ENCODE measurements around the gene EIPR1. TPM values are rescaled to one million over a fixed set of nuclear protein-coding genes. Genes with fewer than 3 reads are reported as not detected.

The EIPR1 gene
- total and polyA plus RNA-seq, 2 experiments from 2014 or later: 17.4 to 46.3 TPM

DNA sequence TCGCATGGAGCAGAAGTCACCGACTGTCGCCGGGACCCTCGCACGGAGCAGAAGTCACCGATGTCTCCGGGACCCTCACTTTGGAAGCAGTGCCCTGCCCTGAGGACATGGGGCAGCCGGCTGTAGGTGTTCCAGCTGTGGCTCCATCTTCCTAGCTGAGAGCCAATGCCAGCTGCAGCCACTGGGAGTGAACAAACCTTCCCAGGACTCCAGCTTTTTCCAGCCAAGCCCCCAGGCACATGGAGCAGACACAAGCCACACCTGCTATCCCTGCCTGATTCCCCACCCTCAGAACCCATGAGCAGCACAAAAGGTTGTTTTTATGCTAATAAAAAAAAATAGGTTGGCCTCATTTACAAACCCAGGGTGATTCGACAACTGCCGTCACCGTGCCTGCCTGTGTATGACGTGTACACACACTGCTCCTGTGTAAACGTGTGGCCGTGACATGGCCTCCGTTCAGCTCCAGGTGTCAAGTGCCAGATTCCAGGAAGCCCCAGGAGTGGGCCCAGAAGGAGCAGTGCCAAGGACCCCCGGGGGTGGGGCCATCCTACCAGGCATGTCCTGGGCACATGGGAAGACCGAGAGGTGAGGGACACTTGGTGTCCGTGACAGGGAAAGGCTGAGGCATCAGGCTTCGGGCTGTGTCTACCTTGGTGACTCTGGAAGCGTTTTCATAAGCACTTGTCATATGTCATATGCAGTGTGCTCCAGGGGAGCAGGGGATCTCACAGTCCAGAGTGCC, 91.5 kb downstream of the EIPR1 start (continued):
- TF ChIP-seq, protein P1, sequence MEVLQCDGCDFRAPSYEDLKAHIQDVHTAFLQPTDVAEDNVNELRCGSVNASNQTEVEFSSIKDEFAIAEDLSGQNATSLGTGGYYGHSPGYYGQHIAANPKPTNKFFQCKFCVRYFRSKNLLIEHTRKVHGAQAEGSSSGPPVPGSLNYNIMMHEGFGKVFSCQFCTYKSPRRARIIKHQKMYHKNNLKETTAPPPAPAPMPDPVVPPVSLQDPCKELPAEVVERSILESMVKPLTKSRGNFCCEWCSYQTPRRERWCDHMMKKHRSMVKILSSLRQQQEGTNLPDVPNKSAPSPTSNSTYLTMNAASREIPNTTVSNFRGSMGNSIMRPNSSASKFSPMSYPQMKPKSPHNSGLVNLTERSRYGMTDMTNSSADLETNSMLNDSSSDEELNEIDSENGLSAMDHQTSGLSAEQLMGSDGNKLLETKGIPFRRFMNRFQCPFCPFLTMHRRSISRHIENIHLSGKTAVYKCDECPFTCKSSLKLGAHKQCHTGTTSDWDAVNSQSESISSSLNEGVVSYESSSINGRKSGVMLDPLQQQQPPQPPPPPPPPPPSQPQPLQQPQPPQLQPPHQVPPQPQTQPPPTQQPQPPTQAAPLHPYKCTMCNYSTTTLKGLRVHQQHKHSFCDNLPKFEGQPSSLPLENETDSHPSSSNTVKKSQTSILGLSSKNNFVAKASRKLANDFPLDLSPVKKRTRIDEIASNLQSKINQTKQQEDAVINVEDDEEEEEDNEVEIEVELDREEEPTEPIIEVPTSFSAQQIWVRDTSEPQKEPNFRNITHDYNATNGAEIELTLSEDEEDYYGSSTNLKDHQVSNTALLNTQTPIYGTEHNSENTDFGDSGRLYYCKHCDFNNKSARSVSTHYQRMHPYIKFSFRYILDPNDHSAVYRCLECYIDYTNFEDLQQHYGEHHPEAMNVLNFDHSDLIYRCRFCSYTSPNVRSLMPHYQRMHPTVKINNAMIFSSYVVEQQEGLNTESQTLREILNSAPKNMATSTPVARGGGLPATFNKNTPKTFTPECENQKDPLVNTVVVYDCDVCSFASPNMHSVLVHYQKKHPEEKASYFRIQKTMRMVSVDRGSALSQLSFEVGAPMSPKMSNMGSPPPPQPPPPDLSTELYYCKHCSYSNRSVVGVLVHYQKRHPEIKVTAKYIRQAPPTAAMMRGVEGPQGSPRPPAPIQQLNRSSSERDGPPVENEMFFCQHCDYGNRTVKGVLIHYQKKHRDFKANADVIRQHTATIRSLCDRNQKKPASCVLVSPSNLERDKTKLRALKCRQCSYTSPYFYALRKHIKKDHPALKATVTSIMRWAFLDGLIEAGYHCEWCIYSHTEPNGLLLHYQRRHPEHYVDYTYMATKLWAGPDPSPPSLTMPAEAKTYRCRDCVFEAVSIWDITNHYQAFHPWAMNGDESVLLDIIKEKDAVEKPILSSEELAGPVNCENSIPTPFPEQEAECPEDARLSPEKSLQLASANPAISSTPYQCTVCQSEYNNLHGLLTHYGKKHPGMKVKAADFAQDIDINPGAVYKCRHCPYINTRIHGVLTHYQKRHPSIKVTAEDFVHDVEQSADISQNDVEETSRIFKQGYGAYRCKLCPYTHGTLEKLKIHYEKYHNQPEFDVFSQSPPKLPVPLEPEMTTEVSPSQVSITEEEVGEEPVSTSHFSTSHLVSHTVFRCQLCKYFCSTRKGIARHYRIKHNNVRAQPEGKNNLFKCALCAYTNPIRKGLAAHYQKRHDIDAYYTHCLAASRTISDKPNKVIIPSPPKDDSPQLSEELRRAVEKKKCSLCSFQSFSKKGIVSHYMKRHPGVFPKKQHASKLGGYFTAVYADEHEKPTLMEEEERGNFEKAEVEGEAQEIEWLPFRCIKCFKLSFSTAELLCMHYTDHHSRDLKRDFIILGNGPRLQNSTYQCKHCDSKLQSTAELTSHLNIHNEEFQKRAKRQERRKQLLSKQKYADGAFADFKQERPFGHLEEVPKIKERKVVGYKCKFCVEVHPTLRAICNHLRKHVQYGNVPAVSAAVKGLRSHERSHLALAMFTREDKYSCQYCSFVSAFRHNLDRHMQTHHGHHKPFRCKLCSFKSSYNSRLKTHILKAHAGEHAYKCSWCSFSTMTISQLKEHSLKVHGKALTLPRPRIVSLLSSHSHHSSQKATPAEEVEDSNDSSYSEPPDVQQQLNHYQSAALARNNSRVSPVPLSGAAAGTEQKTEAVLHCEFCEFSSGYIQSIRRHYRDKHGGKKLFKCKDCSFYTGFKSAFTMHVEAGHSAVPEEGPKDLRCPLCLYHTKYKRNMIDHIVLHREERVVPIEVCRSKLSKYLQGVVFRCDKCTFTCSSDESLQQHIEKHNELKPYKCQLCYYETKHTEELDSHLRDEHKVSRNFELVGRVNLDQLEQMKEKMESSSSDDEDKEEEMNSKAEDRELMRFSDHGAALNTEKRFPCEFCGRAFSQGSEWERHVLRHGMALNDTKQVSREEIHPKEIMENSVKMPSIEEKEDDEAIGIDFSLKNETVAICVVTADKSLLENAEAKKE (CRISPR knock-in tag; IDR thresholded peaks at IDR 0.05): no peak
- TF ChIP-seq ZNF331 (CRISPR knock-in tag; IDR thresholded peaks at IDR 0.05; ENCODE audit: low read depth): no peak
- TF ChIP-seq EZH2phosphoT487 (IDR thresholded peaks at IDR 0.05; ENCODE audit: unreplicated experiment): no peak

DNA sequence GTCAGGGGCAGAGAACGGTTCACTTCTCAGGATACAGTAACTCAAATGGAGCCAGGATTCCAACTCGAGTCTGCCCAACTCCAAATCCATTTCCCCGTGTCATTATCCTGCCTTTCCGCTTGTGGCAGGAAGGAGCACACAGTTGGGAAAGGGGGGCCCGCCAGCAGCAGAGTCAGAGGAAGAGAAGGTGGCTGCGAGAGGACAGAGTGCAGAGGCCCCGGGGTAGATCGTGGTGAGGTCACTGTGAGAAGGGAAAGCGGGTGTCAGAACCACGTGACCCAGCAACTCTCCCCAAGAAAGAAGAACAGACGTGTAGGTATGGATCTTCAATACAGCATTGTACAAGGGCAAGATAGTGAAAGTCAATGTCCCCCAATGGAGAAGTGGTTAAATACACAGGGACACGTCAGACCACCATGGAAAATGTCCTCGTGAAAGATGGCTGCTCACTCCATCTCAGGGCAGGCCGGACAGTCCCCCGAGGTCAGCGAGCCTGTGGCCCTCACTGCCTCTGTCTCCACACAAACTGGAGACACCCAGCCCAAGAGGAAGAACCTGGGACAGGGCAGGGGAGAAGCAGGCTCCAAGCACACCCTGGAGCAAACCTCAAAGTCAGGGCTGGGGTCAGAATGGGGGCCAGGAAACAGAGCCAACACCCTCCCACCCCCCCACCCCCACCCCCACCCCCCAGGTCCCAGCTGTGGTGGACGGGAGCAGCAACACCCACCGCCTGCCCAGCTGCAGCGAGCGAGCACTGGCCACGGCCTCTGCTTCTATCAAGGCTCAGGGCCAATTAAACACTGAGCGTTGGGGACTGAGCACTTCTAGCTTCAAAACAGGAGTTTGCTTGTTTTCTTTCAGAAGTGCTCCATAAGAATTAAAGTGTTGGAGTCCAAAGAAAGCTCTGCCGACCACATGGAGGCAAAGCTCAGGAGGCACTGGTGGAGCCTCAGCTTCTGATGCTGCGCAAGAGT, 92.7 kb downstream of the EIPR1 start:
- Histone ChIP-seq H3K27me3 (ENCODE audit: insufficient read depth) (no peaks in the 10 kb centered on the region), H3F3A (replicated peaks; ENCODE audit: low read depth) (no peaks in the 10 kb centered on the region), H3K4me1 (ENCODE audit: insufficient read depth) (no peaks in the 10 kb centered on the region), H3K36me3 (ENCODE audit: insufficient read depth) (no peaks in the 10 kb centered on the region), H3K4me2 (no peak overlapping the region), H3K4me3 (no peak overlapping the region), H4K20me1 (replicated peaks; ENCODE audit: insufficient read depth) (no peaks in the 10 kb centered on the region), H3K9me2 (ENCODE audit: insufficient read depth) (no peaks in the 10 kb centered on the region), H3K79me2 (replicated peaks; ENCODE audit: insufficient read depth) (peaks cover 4% of the 10 kb centered on the region), H2AFZ (no peak overlapping the region), H3K27ac (ENCODE audit: low read depth) (no peak overlapping the region)
- ATAC-seq: no peak
- peak overlapping the region; percentile 81; the same call in 1 of the 2 replicates for H3K27ac Mint-ChIP-seq
- peaks cover 7% of the 10 kb centered on the region for H3K27me3 Mint-ChIP-seq (ENCODE audit: insufficient read depth, low read depth, poor library complexity)
- peaks cover 6% of the 10 kb centered on the region; the same call in 2 of the 3 replicates for H3K9me3 Mint-ChIP-seq
- peaks cover 11% of the 10 kb centered on the region for H3K36me3 Mint-ChIP-seq (ENCODE audit: low read depth)
- DNase-seq (ENCODE audit: low spot score): no peak
- no peak overlapping the region for H3K4me3 Mint-ChIP-seq
- H3K4me1 Mint-ChIP-seq: peaks cover 15% of the 10 kb centered on the region
- TF ChIP-seq REST (IDR thresholded peaks at IDR 0.05; ENCODE audit: unreplicated experiment) (no peak), JUNB (IDR thresholded peaks at IDR 0.05; ENCODE audit: unreplicated experiment) (no peak), STAT1 (IDR thresholded peaks at IDR 0.05; ENCODE audit: unreplicated experiment) (no peak), ZNF331 (CRISPR knock-in tag; IDR thresholded peaks at IDR 0.05; ENCODE audit: low read depth) (no peak), NANOG (IDR thresholded peaks at IDR 0.05; ENCODE audit: borderline replicate concordance) (no peak), CREB1 (CRISPR knock-in tag; IDR thresholded peaks at IDR 0.05; ENCODE audit: low read depth) (no peak), EZH2 (IDR thresholded peaks at IDR 0.05; ENCODE audit: low read depth, unreplicated experiment) (no peak), POLR2AphosphoS5 (IDR thresholded peaks at IDR 0.05; ENCODE audit: low read depth) (no peak), ZNF114 (CRISPR knock-in tag; IDR thresholded peaks at IDR 0.05) (no peak)
- TF ChIP-seq, protein P2, sequence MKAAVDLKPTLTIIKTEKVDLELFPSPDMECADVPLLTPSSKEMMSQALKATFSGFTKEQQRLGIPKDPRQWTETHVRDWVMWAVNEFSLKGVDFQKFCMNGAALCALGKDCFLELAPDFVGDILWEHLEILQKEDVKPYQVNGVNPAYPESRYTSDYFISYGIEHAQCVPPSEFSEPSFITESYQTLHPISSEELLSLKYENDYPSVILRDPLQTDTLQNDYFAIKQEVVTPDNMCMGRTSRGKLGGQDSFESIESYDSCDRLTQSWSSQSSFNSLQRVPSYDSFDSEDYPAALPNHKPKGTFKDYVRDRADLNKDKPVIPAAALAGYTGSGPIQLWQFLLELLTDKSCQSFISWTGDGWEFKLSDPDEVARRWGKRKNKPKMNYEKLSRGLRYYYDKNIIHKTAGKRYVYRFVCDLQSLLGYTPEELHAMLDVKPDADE (IDR thresholded peaks at IDR 0.05): no peak
